Hematopoietic multipotent progenitor cell treated with erythropoietin and hydrocortisone succinate and interleukin-3 and kit ligand, for 17 days (in vitro differentiated cells): Measurements from ENCODE around the gene ATP9B.

Experiments used
- DNase-seq: peaks from one replicate; pipeline ENCODE4 v3.0.0-alpha.2; 2015; ENCODE audit warnings: low spot score

ATP9B gene

GRCh38 chr18:79413025-79413424 lies 343.8 kb downstream of the ATP9B start:
- no peak for DNase-seq

- DNase-seq, result no peak
These were observed 344.2 kb downstream of the ATP9B start for GRCh38 chr18:79413426-79413825.

GRCh38 chr18:79413901-79414300 lies 344.7 kb downstream of the ATP9B start:
- no peak for DNase-seq

GRCh38 chr18:79416022-79416676 lies 347.0 kb downstream of the ATP9B start:
- no peak for DNase-seq

- DNase-seq, result no peak
These were observed 347.5 kb downstream of the ATP9B start for GRCh38 chr18:79416677-79417052.

- DNase-seq, result no peak
These were observed 349.0 kb downstream of the ATP9B start for GRCh38 chr18:79418236-79418635.

- no peak for DNase-seq
These were observed 349.4 kb downstream of the ATP9B start for GRCh38 chr18:79418642-79419041.

- no peak for DNase-seq
These were observed 351.0 kb downstream of the ATP9B start for GRCh38 chr18:79420033-79420745.

GRCh38 chr18:79421275-79421857 lies 352.2 kb downstream of the ATP9B start:
- no peak for DNase-seq

GRCh38 chr18:79422022-79422782 lies 353.0 kb downstream of the ATP9B start:
- no peak for DNase-seq

- no peak for DNase-seq
These were observed 353.6 kb downstream of the ATP9B start for GRCh38 chr18:79422783-79423165.

GRCh38 chr18:79423211-79424007 lies 354.2 kb downstream of the ATP9B start:
- no peak for DNase-seq

- DNase-seq, result no peak
These were observed 354.9 kb downstream of the ATP9B start for GRCh38 chr18:79424008-79424565.

- no peak for DNase-seq
These were observed 355.8 kb downstream of the ATP9B start for GRCh38 chr18:79424880-79425568.

GRCh38 chr18:79425569-79425886 lies 356.3 kb downstream of the ATP9B start:
- no peak for DNase-seq

- no peak for DNase-seq
These were observed 357.4 kb downstream of the ATP9B start for GRCh38 chr18:79426376-79427300.

GRCh38 chr18:79427368-79428225 lies 358.4 kb downstream of the ATP9B start:
- DNase-seq, result no peak
